HG02610 (cell line): ENCODE measurements around the gene WFS1.

ENCODE experiments used
- ATAC-seq: cut with Tn5 transposase; IDR thresholded peaks from one replicate; pipeline ENCODE4 v1.9.1; 2021; ENCODE audit warnings: mild to moderate bottlenecking, moderate library complexity; ENCODE audit not compliant: unreplicated experiment

WFS1 gene

GRCh38 chr4:6233929-6234328 lies 35.7 kb upstream of the WFS1 start:
- ATAC-seq = no peak

GRCh38 chr4:6235012-6235411 lies 34.6 kb upstream of the WFS1 start:
- ATAC-seq = no peak

DNA sequence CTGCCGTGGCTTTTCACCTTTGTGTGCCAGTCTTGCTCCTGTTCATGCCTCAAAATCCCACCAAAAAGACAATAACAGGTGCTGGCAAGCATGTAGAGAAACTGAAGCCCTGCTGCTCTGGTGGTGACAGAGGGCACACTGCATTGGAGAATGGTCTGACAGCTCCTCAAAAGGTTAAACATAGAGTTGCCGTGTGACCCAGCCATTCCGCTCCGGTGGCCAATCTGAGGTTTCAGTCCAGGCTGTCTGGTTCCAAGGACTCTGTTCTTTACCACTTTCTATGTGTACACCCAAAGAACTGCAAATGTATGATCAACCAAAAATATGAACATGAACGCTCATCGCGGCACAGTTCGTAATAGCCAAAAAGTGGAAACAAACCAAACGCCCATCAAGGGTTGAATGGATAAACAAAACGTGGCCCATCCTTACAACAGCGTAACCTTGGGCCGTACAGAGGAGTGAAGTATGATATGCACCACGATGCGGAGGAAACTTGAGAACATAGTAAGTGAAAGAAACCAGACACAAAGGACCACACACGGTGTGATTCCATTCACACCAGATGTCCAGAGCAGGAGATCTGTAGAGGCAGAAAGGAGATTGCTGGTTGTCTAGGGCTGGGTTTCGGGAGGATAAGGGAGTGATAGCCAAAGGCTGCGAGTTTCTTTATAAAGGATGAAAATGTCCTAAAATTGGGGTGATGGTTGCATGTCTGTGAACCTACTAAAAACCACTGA lies 33.6 kb upstream of the WFS1 start:
- no peak for ATAC-seq

DNA sequence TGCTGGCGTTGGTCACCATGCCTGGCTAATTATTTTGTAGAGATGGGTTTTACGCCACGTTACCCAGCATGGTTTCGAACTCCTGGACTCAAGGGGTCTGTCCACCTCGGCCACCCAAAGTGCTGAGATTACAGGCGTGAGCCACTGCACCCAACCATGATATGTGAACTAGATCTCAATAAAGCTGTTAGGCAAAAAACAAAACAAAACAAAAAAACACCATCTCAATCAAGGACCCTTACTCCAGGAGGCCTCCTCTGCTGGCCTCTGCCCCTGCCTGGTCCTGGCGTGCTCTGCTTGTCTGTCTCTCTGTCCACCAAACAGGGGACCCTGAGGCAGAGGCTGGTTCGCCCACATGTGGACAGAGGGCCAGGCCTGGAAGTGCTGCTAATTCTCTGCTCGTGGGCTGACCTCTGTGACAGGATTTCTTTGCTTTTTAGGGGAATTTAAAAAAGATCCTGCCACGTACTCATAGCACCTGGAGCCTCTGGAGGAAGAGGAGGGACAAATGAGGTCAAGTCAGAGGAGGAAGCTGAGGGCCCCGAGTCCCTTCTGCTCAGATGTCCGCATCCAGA lies 32.7 kb upstream of the WFS1 start:
- ATAC-seq = no peak

DNA sequence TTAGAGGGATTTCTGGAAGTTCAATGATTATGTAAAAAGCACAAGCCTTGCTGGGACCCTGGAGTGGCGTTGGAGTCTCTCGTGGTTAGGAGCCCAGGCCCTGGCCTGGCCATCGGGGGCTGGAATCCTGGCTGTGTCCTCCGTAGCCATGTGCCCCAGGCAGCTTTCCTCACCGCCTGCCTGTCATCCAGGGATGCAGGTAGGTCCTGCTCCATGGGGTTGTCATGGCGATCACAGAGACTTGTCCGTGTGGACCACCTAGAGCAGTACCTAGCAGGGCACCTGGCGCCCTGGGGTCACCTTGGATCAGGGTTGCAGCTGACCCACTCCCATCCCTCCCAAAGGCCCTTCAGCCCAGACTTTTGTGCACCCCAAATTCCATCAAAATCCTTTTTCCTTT lies 30.2 kb upstream of the WFS1 start:
- ATAC-seq = no peak

- ATAC-seq = no peak
These were observed 29.7 kb upstream of the WFS1 start for GRCh38 chr4:6239968-6240367.

DNA sequence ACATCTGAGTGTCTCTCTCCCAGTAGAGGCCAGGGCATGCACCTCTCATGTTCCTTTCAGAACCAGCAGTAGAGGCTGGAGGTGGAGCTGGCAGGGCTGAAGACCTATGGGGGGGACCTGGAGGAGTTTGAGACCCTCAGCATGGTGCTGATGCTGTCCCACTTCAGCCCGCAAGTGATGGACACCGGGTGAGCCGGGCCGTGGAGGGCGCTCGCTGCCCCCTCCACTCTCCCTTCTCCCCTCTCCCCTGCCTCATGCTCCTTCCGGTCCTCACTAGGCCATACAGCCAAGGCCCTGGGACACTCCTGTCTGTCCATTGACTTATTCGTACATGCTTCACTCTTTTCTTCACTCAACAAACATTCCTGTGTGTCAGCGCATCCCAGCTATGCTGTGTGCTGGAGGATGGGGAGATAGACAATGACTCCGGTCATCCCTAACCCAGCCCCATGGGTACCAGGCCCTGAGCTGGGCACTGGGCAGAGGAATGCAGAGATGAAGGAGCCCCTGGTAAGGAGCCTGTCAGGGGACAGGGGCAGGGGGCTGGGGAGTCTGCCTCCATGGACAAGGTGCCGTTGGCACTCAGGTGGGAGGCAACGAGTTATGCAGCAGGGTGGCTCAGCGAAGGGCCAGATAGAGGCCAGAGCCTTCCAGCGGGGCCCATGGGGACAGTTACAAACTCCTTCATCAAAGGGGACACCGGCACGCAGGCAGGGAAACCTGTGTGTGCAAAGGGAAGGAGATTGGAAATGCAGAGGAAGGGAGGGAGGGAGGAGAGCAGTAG lies 28.4 kb upstream of the WFS1 start:
- no peak for ATAC-seq

DNA sequence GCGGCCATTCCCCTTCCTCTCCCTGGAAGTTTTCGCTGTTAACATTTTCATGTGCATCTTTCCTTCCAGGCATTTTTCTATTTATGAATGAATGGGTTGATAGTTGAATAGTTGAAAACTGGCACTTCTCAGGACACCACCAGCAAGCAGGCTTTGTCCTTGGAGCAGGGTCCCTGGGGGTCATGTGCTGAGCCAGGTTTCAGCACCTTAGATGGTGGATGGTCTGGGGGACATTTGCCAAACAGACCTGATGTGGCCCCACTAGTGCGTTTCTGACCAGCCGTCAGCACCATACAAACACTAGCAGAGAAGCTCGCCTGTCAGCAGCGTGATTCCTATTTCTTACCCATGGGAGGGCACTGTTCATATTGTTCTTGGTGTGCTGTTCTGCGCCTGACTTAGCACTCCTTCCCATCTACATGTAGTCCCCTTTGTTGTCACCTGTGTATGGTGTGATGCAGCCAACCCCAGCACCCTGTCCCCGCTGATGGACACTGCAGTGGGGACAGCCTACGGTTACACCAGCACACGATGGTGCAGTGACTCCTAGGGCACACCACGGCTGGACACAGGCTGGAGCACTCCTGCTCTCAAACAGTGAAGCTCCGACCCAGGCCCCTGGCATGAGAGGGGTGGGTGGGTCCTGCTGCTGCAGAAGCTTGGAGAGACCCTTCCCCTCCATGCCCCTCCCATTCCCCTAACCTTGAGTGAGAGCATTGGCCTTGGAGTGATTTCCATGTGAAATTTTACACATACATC lies 27.2 kb upstream of the WFS1 start:
- ATAC-seq = no peak

- no peak for ATAC-seq
These were observed 24.1 kb upstream of the WFS1 start for GRCh38 chr4:6245246-6246169.

- no peak for ATAC-seq
These were observed 23.4 kb upstream of the WFS1 start for GRCh38 chr4:6246170-6246634.

GRCh38 chr4:6248394-6248793 lies 21.3 kb upstream of the WFS1 start:
- no peak for ATAC-seq

DNA sequence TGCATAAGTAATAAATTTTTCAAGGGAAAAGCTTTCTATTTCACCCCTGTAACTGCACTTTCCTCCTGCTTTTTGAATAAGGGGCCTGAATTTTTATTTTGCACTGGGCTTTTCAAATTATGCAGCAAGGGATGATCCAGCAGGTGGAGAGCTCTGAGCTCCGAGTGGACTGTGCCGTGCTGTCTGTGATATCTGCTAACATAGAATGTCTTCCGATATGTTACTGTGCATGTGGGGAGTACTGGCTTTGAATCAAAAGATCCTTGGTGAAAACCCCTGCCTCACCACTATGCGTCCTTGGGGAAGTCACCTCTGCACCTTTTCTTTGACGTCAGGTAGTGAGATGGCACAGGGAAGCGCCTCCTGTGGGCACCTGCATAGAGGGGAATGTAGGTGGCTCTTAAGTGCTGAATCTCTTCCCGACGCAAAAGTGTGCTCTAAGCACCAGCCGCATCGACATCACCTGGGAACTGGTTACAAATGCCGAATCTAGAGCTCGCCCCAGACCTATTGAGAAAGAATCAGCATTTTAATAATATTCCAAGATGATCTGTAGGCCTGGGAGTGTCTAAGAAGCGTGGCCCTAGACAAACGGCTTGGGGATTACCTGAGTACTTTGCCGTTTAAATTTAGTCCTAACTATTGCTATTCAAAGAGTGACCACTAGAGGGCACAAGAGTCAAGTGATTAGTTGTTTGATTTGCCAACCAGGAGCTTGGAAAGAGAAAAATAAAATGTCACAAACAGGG lies 19.2 kb upstream of the WFS1 start:
- no peak for ATAC-seq

GRCh38 chr4:6250984-6251295 lies 18.7 kb upstream of the WFS1 start:
- ATAC-seq = no peak

DNA sequence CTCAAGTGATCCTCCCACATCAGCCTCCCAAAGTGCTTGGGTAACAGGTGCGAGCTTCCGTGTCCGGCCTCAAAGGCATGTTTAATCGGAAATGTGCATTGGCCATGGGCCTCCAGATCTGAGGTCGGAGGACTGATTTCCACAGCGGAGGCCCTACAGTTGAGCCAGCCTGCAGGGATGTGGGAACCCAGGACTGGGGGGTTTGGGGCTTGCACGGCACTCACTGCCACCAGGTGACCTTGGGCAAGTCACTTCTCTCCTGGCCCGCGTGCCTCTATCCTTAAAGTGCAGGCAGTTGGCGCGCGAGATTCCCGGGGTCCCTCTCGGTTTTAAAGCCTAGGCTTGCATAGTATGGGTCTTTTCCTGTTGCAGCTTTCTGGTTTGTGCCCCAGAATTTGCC lies 18.3 kb upstream of the WFS1 start:
- no peak for ATAC-seq

GRCh38 chr4:6252051-6252450 lies 17.6 kb upstream of the WFS1 start:
- no peak for ATAC-seq

GRCh38 chr4:6253111-6253510 lies 16.5 kb upstream of the WFS1 start:
- no peak for ATAC-seq

- no peak for ATAC-seq
These were observed 15.7 kb upstream of the WFS1 start for GRCh38 chr4:6253961-6254360.

DNA sequence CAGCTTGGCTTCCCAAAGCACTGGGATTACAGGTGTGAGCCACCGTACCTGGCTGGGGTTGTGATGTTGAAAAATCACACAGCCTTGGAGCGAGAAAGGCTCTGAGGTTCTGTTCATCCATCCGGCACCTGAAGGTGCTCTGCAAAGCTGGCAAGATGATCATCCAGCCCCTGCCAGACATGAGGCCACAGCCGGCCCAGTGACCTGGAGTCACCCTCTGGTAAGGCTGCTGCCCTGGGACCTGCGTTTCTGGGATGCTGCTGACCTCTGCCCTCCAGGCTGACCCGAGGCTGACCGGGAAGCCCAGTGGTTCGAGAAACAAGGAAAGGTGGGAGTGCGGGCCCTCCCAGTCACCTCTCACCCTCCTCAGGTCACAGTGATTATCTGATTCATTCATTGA lies 13.5 kb upstream of the WFS1 start:
- ATAC-seq = no peak

GRCh38 chr4:6257247-6258025 lies 12.2 kb upstream of the WFS1 start:
- no peak for ATAC-seq
